ENCODE measurements around the gene CPT2. TPM values are rescaled to one million over a fixed set of nuclear protein-coding genes. Genes with fewer than 3 reads are reported as not detected.

CPT2 gene
- polyA plus RNA-seq, 1 of the 3 experiments (the other 2 are of a cell fraction), result 18.6 TPM

DNA sequence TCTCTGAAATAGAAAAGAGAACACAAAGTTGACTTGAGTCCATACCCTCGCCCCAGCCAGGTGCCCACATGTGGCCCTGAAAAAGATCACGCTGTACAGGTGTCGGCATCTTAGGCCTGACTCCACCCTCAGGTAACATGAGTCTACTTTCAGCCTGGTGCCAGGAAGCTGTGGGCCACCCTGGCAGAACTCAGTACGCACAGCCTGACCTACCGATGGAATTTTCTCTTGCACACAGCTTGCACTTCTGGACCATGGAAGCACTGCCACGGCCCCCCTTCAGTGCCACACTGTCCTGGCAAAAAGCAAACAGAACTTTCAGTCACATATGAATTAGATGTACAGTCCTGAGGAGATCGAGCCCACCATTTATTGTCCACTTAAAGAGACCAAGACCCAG lies 21.6 kb downstream of the CPT2 start:
- H3K36me3 ChIP-seq (replicated peaks in 1 of 2; ENCODE audit: control insufficient read depth in 1 of 2, insufficient read depth in 2 of 2, low read length in 1 of 2), result peaks cover 30 to 45% of the 10 kb centered on the region in 2 experiments
- POLR2A ChIA-PET, result no interaction called here
- H3K4me3 ChIP-seq (ENCODE audit: low read depth in 2 of 2, low read length in 1 of 2), result no peak overlapping the region
- H3K4me1 ChIP-seq (ENCODE audit: control insufficient read depth in 1 of 2, insufficient read depth in 2 of 2, low read depth in 1 of 2, low read length in 1 of 2), result peaks cover 16% of the 10 kb centered on the region in 2 experiments; a peak in 2 of 4 replicates
- no peaks in the 10 kb centered on the region for H3K9me3 ChIP-seq
- DNase-seq, result no peak
- no peaks in the 10 kb centered on the region for H3K9me2 ChIP-seq
- H3K9ac ChIP-seq, result no peak overlapping the region
- no peak overlapping the region for H3K4me2 ChIP-seq
- no peaks in the 10 kb centered on the region for H3K27me3 ChIP-seq (ENCODE audit: insufficient read depth)
- H3F3A ChIP-seq (replicated peaks; ENCODE audit: insufficient read depth), result no peaks in the 10 kb centered on the region
- TF ChIP-seq FOXM1 (IDR thresholded peaks at IDR 0.05; ENCODE audit: low read depth) (no peak), NFIC (IDR thresholded peaks at IDR 0.05; ENCODE audit: borderline replicate concordance) (no peak), FOXJ3 (CRISPR knock-in tag; IDR thresholded peaks at IDR 0.05) (no peak), TAF1 (IDR thresholded peaks at IDR 0.05; ENCODE audit: borderline replicate concordance, low read depth, low read length) (no peak), MXI1 (IDR thresholded peaks at IDR 0.05; ENCODE audit: low read depth, low read length) (no peak), SIN3A (IDR thresholded peaks at IDR 0.05; ENCODE audit: borderline replicate concordance, low read depth, low read length) (no peak), RCOR1 (IDR thresholded peaks at IDR 0.05; ENCODE audit: low read length) (no peak), SMC3 (IDR thresholded peaks at IDR 0.05; ENCODE audit: low read depth, low read length) (no peak), ELF1 (IDR thresholded peaks at IDR 0.05) (no peak), MAX (IDR thresholded peaks at IDR 0.05; ENCODE audit: low read depth) (no peak), YY1 (IDR thresholded peaks at IDR 0.05; ENCODE audit: low read depth) (no peak), JUND (IDR thresholded peaks at IDR 0.05) (no peak), EP300 (IDR thresholded peaks at IDR 0.05; ENCODE audit: borderline replicate concordance in 1 of 2, low read depth in 1 of 2, low read length in 1 of 2) (no peak), IRF3 (IDR thresholded peaks at IDR 0.05; ENCODE audit: low read depth, low read length) (no peak), TEAD4 (IDR thresholded peaks at IDR 0.05; ENCODE audit: borderline replicate concordance, insufficient read depth) (no peak), EZH2phosphoT487 (IDR thresholded peaks at IDR 0.05; ENCODE audit: borderline replicate concordance, low read depth) (no peak)
- TF ChIP-seq, protein P1, sequence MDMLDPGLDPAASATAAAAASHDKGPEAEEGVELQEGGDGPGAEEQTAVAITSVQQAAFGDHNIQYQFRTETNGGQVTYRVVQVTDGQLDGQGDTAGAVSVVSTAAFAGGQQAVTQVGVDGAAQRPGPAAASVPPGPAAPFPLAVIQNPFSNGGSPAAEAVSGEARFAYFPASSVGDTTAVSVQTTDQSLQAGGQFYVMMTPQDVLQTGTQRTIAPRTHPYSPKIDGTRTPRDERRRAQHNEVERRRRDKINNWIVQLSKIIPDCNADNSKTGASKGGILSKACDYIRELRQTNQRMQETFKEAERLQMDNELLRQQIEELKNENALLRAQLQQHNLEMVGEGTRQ (IDR thresholded peaks at IDR 0.05; ENCODE audit: borderline replicate concordance, low read depth, low read length), result no peak
- TF ChIP-seq, protein P2, sequence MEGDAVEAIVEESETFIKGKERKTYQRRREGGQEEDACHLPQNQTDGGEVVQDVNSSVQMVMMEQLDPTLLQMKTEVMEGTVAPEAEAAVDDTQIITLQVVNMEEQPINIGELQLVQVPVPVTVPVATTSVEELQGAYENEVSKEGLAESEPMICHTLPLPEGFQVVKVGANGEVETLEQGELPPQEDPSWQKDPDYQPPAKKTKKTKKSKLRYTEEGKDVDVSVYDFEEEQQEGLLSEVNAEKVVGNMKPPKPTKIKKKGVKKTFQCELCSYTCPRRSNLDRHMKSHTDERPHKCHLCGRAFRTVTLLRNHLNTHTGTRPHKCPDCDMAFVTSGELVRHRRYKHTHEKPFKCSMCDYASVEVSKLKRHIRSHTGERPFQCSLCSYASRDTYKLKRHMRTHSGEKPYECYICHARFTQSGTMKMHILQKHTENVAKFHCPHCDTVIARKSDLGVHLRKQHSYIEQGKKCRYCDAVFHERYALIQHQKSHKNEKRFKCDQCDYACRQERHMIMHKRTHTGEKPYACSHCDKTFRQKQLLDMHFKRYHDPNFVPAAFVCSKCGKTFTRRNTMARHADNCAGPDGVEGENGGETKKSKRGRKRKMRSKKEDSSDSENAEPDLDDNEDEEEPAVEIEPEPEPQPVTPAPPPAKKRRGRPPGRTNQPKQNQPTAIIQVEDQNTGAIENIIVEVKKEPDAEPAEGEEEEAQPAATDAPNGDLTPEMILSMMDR (IDR thresholded peaks at IDR 0.05), result no peak
- WGBS (ENCODE audit: low lambda C conversion rate), result 95% methylated on average over 7 of the region's 7 CpGs
- no peak overlapping the region; a peak in 1 of 4 replicates for H3K27ac ChIP-seq (ENCODE audit: low read depth in 2 of 2, low read length in 1 of 2)
- no peaks in the 10 kb centered on the region for H4K20me1 ChIP-seq (ENCODE audit: insufficient read depth)
- peaks cover 17% of the 10 kb centered on the region; the same call in 1 of the 2 replicates for H3K79me2 ChIP-seq (ENCODE audit: insufficient read depth)
- CTCF ChIA-PET, result no interaction called here
- H2AFZ ChIP-seq (ENCODE audit: low read depth), result no peak overlapping the region

Measured in SK-N-SH (cell line).